SKM-1 treated with dmso at 0.1 percent for 144 hours (cell line): ENCODE measurements around the gene STK33.

ENCODE experiments used
- DNase-seq: peaks from one replicate; lab custom pipeline; 2025; ENCODE audit not compliant: unreplicated experiment; lab: John Stamatoyannopoulos, UW

STK33 gene

GRCh38 chr11:8375932-8376331 lies 218.1 kb downstream of the STK33 start:
- no peak for DNase-seq

GRCh38 chr11:8375460-8375859 lies 218.6 kb downstream of the STK33 start:
- DNase-seq, result no peak

GRCh38 chr11:8374716-8375115 lies 219.3 kb downstream of the STK33 start:
- no peak for DNase-seq

- DNase-seq, result no peak
These were observed 220.3 kb downstream of the STK33 start for GRCh38 chr11:8373519-8374432.

GRCh38 chr11:8372641-8373381 lies 221.2 kb downstream of the STK33 start:
- no peak for DNase-seq

GRCh38 chr11:8371516-8371884 lies 222.5 kb downstream of the STK33 start:
- DNase-seq, result no peak

GRCh38 chr11:8370812-8371515 lies 223.1 kb downstream of the STK33 start:
- DNase-seq, result no peak

GRCh38 chr11:8369592-8370205 lies 224.3 kb downstream of the STK33 start:
- no peak for DNase-seq

GRCh38 chr11:8368772-8369171 lies 225.3 kb downstream of the STK33 start:
- no peak for DNase-seq

GRCh38 chr11:8368194-8368593 lies 225.8 kb downstream of the STK33 start:
- no peak for DNase-seq

- no peak for DNase-seq
These were observed 227.7 kb downstream of the STK33 start for GRCh38 chr11:8366316-8366715.

GRCh38 chr11:8365216-8365941 lies 228.6 kb downstream of the STK33 start:
- DNase-seq, result no peak

GRCh38 chr11:8363921-8364320 lies 230.1 kb downstream of the STK33 start:
- DNase-seq, result no peak

GRCh38 chr11:8362899-8363298 lies 231.1 kb downstream of the STK33 start:
- DNase-seq, result no peak

GRCh38 chr11:8362491-8362890 lies 231.5 kb downstream of the STK33 start:
- DNase-seq, result no peak

- no peak for DNase-seq
These were observed 232.3 kb downstream of the STK33 start for GRCh38 chr11:8361664-8362210.

- DNase-seq, result no peak
These were observed 232.8 kb downstream of the STK33 start for GRCh38 chr11:8361206-8361605.

GRCh38 chr11:8360086-8360828 lies 233.8 kb downstream of the STK33 start:
- DNase-seq, result no peak

- no peak for DNase-seq
These were observed 234.5 kb downstream of the STK33 start for GRCh38 chr11:8359521-8359920.
